ENCODE results near the gene KDSR.

KDSR gene

GRCh38 chr18:63306249-63306648 is 60.8 kb downstream of the KDSR start:
- TF ChIP-seq, protein P1, sequence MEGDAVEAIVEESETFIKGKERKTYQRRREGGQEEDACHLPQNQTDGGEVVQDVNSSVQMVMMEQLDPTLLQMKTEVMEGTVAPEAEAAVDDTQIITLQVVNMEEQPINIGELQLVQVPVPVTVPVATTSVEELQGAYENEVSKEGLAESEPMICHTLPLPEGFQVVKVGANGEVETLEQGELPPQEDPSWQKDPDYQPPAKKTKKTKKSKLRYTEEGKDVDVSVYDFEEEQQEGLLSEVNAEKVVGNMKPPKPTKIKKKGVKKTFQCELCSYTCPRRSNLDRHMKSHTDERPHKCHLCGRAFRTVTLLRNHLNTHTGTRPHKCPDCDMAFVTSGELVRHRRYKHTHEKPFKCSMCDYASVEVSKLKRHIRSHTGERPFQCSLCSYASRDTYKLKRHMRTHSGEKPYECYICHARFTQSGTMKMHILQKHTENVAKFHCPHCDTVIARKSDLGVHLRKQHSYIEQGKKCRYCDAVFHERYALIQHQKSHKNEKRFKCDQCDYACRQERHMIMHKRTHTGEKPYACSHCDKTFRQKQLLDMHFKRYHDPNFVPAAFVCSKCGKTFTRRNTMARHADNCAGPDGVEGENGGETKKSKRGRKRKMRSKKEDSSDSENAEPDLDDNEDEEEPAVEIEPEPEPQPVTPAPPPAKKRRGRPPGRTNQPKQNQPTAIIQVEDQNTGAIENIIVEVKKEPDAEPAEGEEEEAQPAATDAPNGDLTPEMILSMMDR (IDR thresholded peaks at IDR 0.05) = no peak

DNA sequence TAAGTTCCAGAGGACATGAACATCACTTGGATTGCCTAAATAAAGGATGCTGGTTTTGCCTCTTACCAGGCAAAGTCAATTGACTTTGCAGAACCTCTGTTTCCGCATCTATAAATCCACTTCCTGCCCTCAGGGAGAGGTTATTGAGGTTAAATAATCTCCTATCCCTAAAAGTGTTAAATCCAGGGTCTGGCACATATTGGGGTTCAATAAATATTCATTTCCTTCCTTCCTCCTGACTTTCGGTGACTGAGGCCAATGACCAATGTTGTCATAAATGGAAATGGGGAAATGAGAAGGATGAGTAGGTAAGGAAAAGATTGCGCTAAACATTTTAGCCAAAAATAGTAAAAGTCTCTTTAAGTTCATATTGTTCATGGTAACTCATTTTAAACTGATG is 63.5 kb downstream of the KDSR start:
- TF ChIP-seq, protein P1 (IDR thresholded peaks at IDR 0.05) = no peak

DNA sequence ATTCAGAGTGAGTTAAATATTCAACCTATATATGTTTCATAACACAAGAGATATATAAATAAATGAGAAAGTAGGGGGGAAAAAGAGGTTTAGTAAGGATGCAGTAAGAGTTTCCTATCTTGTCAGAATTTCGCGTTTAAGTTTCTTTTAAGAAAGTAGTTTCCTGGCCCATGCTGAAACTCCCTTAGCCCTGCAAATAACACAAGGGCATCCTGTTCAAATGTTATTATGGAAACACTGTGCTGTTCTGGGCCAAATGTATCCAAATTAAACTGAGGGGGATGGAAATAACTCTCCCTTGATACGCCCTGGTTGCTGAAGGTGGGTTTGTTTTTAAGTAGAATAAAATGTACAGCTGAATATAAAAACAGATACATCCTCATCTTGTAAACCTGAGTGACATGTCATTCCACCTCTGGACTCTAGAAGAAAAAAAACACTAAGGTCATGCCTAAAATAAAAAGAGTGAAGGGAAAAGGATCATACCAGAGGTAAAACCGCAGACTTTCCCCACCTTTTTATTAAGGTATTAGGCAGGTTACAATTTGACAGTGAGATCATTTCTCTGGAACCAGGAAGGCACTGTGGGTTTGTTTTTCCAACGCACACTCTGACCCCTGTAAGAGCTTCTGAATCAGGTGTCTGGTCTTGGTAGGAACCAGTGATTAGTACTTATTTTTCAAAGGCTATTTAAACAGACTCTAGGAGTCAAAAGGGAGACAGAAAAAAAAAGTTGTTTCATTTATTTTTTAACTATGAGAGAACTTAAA is 64.2 kb downstream of the KDSR start:
- TF ChIP-seq, protein P1 (IDR thresholded peaks at IDR 0.05) = no peak

DNA sequence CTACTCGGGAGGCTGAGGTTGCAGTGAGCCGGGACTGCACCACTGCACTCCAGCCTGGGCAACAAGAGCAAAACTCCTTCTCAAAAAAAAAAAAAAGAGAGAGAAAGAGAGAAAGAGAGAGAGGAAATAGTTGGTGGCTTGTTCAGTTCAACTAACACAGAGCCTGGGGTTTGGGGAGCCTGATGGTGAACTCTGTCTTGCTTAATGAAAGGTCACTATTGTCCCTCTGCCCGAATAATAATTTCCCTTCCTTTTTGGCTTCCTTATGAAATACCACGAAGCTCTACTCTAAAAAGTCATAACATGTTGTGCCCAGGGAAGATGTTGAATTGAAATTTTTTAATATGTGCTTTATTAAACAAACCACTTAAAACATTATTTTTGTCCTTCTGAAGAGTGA is 64.8 kb downstream of the KDSR start:
- TF ChIP-seq, protein P1 (IDR thresholded peaks at IDR 0.05) = no peak

GRCh38 chr18:63301434-63301833 is 65.6 kb downstream of the KDSR start:
- TF ChIP-seq, protein P1 (IDR thresholded peaks at IDR 0.05) = no peak

GRCh38 chr18:63299837-63300745 is 66.9 kb downstream of the KDSR start:
- TF ChIP-seq, protein P1 (IDR thresholded peaks at IDR 0.05) = no peak

DNA sequence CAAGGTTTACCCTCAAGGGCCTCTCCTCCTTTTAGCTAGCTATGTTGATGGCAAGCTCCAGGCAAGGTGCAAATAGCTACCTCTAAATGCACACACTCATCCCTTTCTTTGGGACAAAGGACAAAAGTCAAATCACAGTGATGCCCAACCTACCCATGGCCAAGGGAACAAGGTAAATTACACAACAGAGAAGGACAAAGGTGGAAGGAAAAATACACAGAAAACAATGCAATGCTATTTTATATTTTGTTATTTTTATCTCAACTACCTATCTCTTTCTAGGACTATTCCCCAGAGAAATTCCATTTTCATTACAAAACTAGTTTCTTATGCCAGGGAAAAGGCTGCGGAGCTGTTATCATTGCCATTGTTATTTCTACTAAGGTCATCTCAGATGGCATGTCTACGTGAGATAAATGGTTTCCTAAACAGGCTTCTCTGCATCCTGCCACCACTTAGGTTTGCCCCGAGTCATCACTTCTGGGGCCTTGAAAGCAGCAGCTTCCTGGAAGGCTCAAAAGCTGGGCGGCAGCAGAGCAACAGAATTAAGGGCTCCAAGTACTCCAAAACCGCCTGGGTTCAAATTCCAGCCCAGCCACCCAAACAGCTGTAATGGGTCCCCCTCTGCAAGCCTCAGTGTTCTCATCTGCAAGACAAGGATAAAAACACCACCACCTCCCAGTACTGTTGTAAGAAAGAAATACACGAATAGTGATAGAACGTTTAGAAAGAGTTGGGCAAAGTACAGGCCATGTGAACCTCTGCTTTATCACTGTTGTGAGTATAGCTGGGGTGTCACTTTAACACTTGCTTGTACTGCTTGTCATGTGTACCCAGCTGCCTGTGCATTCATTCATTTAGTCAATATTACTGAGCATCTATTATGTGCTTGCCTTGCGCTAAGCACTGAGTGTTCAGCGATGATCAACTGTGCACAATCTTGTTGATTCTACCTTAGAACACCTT is 68.3 kb downstream of the KDSR start:
- TF ChIP-seq, protein P1 (IDR thresholded peaks at IDR 0.05) = no peak
